ENCODE measurements around the gene CUL4A. TPM values are rescaled to one million over a fixed set of nuclear protein-coding genes. Genes with fewer than 3 reads are reported as not detected.
A peak's percentile ranks its signal among the peaks of the same experiment; 100 is the strongest.

The CUL4A gene
- total RNA-seq, 1 experiment from 2014 or later: 85.9 TPM

DNA sequence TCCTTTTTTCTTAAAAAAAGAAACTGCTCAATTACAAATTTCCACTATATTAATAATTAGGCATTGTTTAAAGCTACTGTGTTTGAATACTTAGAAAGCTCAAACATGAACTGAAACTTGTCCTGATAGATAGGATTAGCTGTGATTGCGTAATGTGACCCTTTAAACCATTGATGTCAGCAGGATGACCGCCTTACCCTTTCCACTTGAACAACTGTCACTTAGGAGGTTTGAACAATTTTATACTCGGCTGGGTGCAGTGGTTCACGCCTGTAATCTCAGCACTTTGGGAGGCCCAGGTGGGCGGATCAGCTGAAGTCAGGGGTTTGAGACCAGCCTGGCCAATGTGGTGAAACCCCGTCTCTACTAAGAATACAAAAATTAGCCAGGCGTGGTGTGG is 90.5 kb downstream of the CUL4A start:
- Mint-ChIP-seq H3K27me3 (ENCODE audit: insufficient read depth, unreplicated experiment) (no peaks in the 10 kb centered on the region), H3K4me1 (ENCODE audit: insufficient read depth, unreplicated experiment) (peaks cover 15% of the 10 kb centered on the region), H3K9me3 (ENCODE audit: unreplicated experiment) (no peaks in the 10 kb centered on the region), H3K4me3 (ENCODE audit: unreplicated experiment) (no peak overlapping the region), H3K36me3 (ENCODE audit: insufficient read depth, unreplicated experiment) (peaks cover 24% of the 10 kb centered on the region), H3K27ac (ENCODE audit: low read depth, unreplicated experiment) (no peak overlapping the region)
- intact Hi-C loops (cut with micrococcal nuclease): loop anchor here (5.0 to 10.0 kb wide), 2 partner anchors 93 to 265 kb away; partner anchors contain the start of genes CUL4A and PCID2
- BruUV-seq (replicated peaks): TSS peak; percentile 1
- no peak for TF ChIP-seq CTCF (IDR thresholded peaks at IDR 0.05; ENCODE audit: unreplicated experiment)
- DNase-seq (ENCODE audit: unreplicated experiment): no peak
- POLR2A ChIA-PET: interaction anchor here (1.0 to 3.5 kb wide), 2 partner anchors 91 to 94 kb away, joined by 3 to 36 read pairs; partner anchors contain the start of genes CUL4A and PCID2
- CTCF ChIA-PET: interaction anchor here (0.6 to 1.2 kb wide), 2 partner anchors 60 to 91 kb away, joined by 3 read pairs; no protein-coding TSS in a partner anchor

DNA sequence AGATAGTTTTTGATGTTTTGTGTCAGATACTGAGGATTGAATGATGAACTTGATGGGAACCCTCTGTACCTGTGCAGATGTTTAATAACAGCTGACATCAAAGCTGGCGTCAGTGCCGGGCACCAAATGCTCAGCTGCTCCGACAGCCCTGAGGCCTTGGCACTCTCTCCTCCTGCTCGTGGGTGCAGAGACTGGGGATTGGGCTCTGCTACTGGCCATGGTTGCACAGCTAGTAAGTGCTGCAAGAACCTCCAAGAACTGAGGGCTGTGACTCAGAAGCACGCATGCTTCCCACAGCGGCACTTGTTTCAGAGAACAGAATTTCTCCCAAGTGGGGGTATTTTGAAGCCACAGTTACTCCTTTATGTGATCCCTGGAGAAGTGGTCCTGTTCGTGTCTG is 93.6 kb downstream of the CUL4A start:
- Mint-ChIP-seq H3K4me3 (ENCODE audit: unreplicated experiment) (no peak overlapping the region), H3K4me1 (ENCODE audit: insufficient read depth, unreplicated experiment) (peaks cover 16% of the 10 kb centered on the region), H3K36me3 (ENCODE audit: insufficient read depth, unreplicated experiment) (peaks cover 17% of the 10 kb centered on the region), H3K27ac (ENCODE audit: low read depth, unreplicated experiment) (no peak overlapping the region), H3K9me3 (ENCODE audit: unreplicated experiment) (no peaks in the 10 kb centered on the region), H3K27me3 (ENCODE audit: insufficient read depth, unreplicated experiment) (no peaks in the 10 kb centered on the region)
- no peak for DNase-seq (ENCODE audit: unreplicated experiment)
- no peak for TF ChIP-seq CTCF (IDR thresholded peaks at IDR 0.05; ENCODE audit: unreplicated experiment)
- intact Hi-C loops (cut with micrococcal nuclease): no loop called here
- no TSS peak for BruUV-seq (replicated peaks)
- CTCF ChIA-PET: no interaction called here
- POLR2A ChIA-PET: interaction anchor here (0.9 kb wide), 1 partner anchor 15 kb away, joined by 3 read pairs; no protein-coding TSS in a partner anchor

DNA sequence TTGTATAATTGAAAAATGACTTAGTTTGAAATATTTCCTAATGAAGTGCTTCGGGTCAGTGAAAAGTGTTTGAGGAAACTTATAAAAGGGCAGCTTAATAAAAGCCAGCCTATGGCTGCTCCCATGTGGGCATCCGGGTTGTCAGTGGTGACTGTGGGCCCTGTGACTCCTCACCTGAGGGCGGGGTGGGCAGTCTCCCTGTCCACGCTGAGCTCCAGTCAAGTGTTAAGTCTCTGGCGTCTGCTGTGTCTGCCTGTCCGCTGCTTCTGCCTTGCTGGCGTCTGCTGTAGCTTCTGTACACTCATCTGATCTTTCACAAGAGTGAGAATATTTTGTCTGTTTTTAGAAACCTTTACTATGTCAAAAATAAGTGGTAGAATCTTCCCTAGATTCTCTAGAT is 94.7 kb downstream of the CUL4A start:
- H3K4me1 Mint-ChIP-seq (ENCODE audit: insufficient read depth, unreplicated experiment): peaks cover 11% of the 10 kb centered on the region
- H3K27me3 Mint-ChIP-seq (ENCODE audit: insufficient read depth, unreplicated experiment): no peaks in the 10 kb centered on the region
- no peak for TF ChIP-seq CTCF (IDR thresholded peaks at IDR 0.05; ENCODE audit: unreplicated experiment)
- no peak for DNase-seq (ENCODE audit: unreplicated experiment)
- peaks cover 9% of the 10 kb centered on the region for H3K36me3 Mint-ChIP-seq (ENCODE audit: insufficient read depth, unreplicated experiment)
- H3K9me3 Mint-ChIP-seq (ENCODE audit: unreplicated experiment): no peaks in the 10 kb centered on the region
- intact Hi-C loops (cut with micrococcal nuclease): no loop called here
- H3K27ac Mint-ChIP-seq (ENCODE audit: low read depth, unreplicated experiment): peak overlapping the region; percentile 82
- no peak overlapping the region for H3K4me3 Mint-ChIP-seq (ENCODE audit: unreplicated experiment)
- POLR2A ChIA-PET: interaction anchor here (0.6 to 2.2 kb wide), 4 partner anchors 26 to 189 kb away, joined by 3 to 9 read pairs (median 4); partner anchors contain the start of gene CUL4A
- CTCF ChIA-PET: interaction anchor here (0.6 to 0.7 kb wide), 3 partner anchors 15 to 243 kb away, joined by 3 read pairs; no protein-coding TSS in a partner anchor
- no TSS peak for BruUV-seq (replicated peaks)

DNA sequence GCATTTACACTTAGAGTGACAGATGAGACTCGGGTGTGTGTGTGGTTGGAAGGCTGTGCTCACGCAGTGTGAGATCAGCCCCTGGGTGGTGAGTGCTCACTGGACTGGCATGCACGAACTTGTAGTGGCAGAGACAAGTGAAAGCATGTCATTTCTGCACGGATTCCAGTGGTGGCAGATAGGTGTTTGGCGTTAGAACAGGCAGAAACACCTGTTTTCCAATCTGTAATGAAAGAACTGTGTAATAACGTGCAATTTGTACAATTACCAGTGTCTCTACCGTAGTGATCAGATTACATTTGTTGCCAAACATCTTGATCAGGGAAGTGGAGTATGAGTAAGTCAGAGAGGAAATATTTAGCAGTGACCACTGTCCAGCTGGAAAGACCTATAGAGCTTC is 95.8 kb downstream of the CUL4A start:
- intact Hi-C loops (cut with micrococcal nuclease): no loop called here
- peaks cover 19% of the 10 kb centered on the region for H3K36me3 Mint-ChIP-seq (ENCODE audit: insufficient read depth, unreplicated experiment)
- BruUV-seq (replicated peaks): no TSS peak
- H3K4me1 Mint-ChIP-seq (ENCODE audit: insufficient read depth, unreplicated experiment): peaks cover 11% of the 10 kb centered on the region
- peak; percentile 65 for DNase-seq (ENCODE audit: unreplicated experiment)
- TF ChIP-seq CTCF (IDR thresholded peaks at IDR 0.05; ENCODE audit: unreplicated experiment): no peak
- no peaks in the 10 kb centered on the region for H3K27me3 Mint-ChIP-seq (ENCODE audit: insufficient read depth, unreplicated experiment)
- peak overlapping the region; percentile 59 for H3K4me3 Mint-ChIP-seq (ENCODE audit: unreplicated experiment)
- CTCF ChIA-PET: interaction anchor here (0.7 kb wide), 1 partner anchor 262 kb away, joined by 3 read pairs; no protein-coding TSS in a partner anchor
- H3K9me3 Mint-ChIP-seq (ENCODE audit: unreplicated experiment): no peaks in the 10 kb centered on the region
- POLR2A ChIA-PET: interaction anchor here (0.5 to 2.8 kb wide), 9 partner anchors 7 to 188 kb away, joined by 3 to 9 read pairs (median 3); partner anchors contain the start of genes CUL4A, LAMP1 and PCID2
- H3K27ac Mint-ChIP-seq (ENCODE audit: low read depth, unreplicated experiment): peak overlapping the region; percentile 82
